ENCODE measurements around the gene PCDHB7.
"Not testable (repeated sequence)": the region's sequence is repeated elsewhere in the genome, so short reads cannot be mapped to it uniquely, and the experiment has no call there.

The PCDHB7 gene

GRCh38 chr5:141172381-141173204, at the start of gene PCDHB7:
PCDHB7 (plus strand) TSS chr5:141172644; CDS start chr5:141172836, 192 bp downstream.
- DNase-seq: no peak

- not testable (repeated sequence) for DNase-seq
These were observed 48.9 kb upstream of the PCDHB7 start for GRCh38 chr5:141123396-141124135.

- DNase-seq: no peak
These were observed 45.1 kb upstream of the PCDHB7 start for GRCh38 chr5:141127305-141127704.

- no peak for DNase-seq
These were observed 37.3 kb upstream of the PCDHB7 start, which contains the start of gene PCDHB5 for GRCh38 chr5:141135030-141135717. PCDHB5 (plus strand) TSS chr5:141135206; CDS start chr5:141135435, 229 bp downstream.

GRCh38 chr5:141135718-141136266, 36.7 kb upstream of the PCDHB7 start:
- DNase-seq: no peak

- DNase-seq: not testable (repeated sequence)
These were observed 35.1 kb upstream of the PCDHB7 start for GRCh38 chr5:141137346-141137745.

GRCh38 chr5:141149812-141150211, 22.6 kb upstream of the PCDHB7 start, which contains the start of gene PCDHB6:
PCDHB6 (plus strand) TSS chr5:141150057; CDS start chr5:141150258, 201 bp downstream.
- DNase-seq: no peak

GRCh38 chr5:141150224-141150992, 22.0 kb upstream of the PCDHB7 start:
- DNase-seq: no peak

GRCh38 chr5:141150993-141151325, 21.5 kb upstream of the PCDHB7 start:
- DNase-seq: no peak

- DNase-seq: not testable (repeated sequence)
These were observed 20.8 kb upstream of the PCDHB7 start for GRCh38 chr5:141151632-141152031.

GRCh38 chr5:141152096-141152495, 20.3 kb upstream of the PCDHB7 start:
- not testable (repeated sequence) for DNase-seq

GRCh38 chr5:141155540-141156374, 16.7 kb upstream of the PCDHB7 start:
- DNase-seq: no peak

GRCh38 chr5:141157356-141157755, 15.1 kb upstream of the PCDHB7 start:
- not testable (repeated sequence) for DNase-seq

- not testable (repeated sequence) for DNase-seq
These were observed 14.5 kb upstream of the PCDHB7 start for GRCh38 chr5:141157901-141158300.

GRCh38 chr5:141174291-141175104, 2.1 kb downstream of the PCDHB7 start:
- DNase-seq: not testable (repeated sequence)

GRCh38 chr5:141175933-141176332, 3.5 kb downstream of the PCDHB7 start:
- DNase-seq: no peak

GRCh38 chr5:141177577-141178191, 5.2 kb downstream of the PCDHB7 start, which contains the start of gene PCDHB8:
PCDHB8 (plus strand) TSS chr5:141177790; CDS start chr5:141178035, 245 bp downstream.
- not testable (repeated sequence) for DNase-seq

GRCh38 chr5:141179371-141179770, 6.9 kb downstream of the PCDHB7 start:
- DNase-seq: not testable (repeated sequence)

GRCh38 chr5:141179876-141180275, 7.4 kb downstream of the PCDHB7 start:
- not testable (repeated sequence) for DNase-seq

- DNase-seq: no peak
These were observed 7.9 kb downstream of the PCDHB7 start for GRCh38 chr5:141180313-141180712.
